Endodermal cell (in vitro differentiated cells): ENCODE measurements around the gene CCDC74A. TPM values are rescaled to one million over a fixed set of nuclear protein-coding genes. Genes with fewer than 3 reads are reported as not detected.

ENCODE experiments used
- DNase-seq: peaks from one replicate; pipeline ENCODE4 v3.0.0-alpha.2; 2017
- H3K27ac ChIP-seq: 2 replicates; pipeline ENCODE4 v1.5.1; 2013; ENCODE audit warnings: mild to moderate bottlenecking, low read depth, low read length, moderate library complexity
- H3K27me3 ChIP-seq: 2 replicates; pipeline ENCODE4 v1.6.1; 2013; ENCODE audit warnings: mild to moderate bottlenecking, low read length, moderate library complexity; ENCODE audit not compliant: insufficient read depth, control insufficient read depth, poor library complexity, severe bottlenecking
- H3K36me3 ChIP-seq: 2 replicates; pipeline ENCODE4 v1.7.0; 2013; ENCODE audit warnings: mild to moderate bottlenecking, low read length, moderate library complexity; ENCODE audit not compliant: control insufficient read depth, insufficient read depth
- H3K4me1 ChIP-seq: one replicate; pipeline ENCODE4 v1.7.0; 2013; ENCODE audit warnings: low read length; ENCODE audit not compliant: control insufficient read depth, insufficient read depth
- H3K4me3 ChIP-seq: 2 replicates; pipeline ENCODE4 v1.5.1; 2013; ENCODE audit warnings: mild to moderate bottlenecking, low read length, moderate library complexity
- H3K9ac ChIP-seq: 2 replicates; pipeline ENCODE4 v1.6.1; 2013; ENCODE audit warnings: mild to moderate bottlenecking, low read length, moderate library complexity; ENCODE audit not compliant: poor library complexity, severe bottlenecking; ENCODE audit errors: extremely low read depth
- H3K9me3 ChIP-seq: 2 replicates; pipeline ENCODE4 v1.6.1; 2013; ENCODE audit warnings: mild to moderate bottlenecking, low read length, moderate library complexity; ENCODE audit not compliant: control insufficient read depth
- H3K27ac Mint-ChIP-seq: 2 replicates; pipeline ENCODE4 v1.8.0; 2020; ENCODE audit warnings: mixed read lengths
- H3K27me3 Mint-ChIP-seq: 2 replicates; pipeline ENCODE4 v1.8.0; 2021; ENCODE audit warnings: mild to moderate bottlenecking, mixed read lengths; ENCODE audit not compliant: insufficient read depth
- H3K36me3 Mint-ChIP-seq: 2 replicates; pipeline ENCODE4 v1.8.0; 2020; ENCODE audit warnings: low read depth, mixed read lengths
- H3K4me1 Mint-ChIP-seq: 2 replicates; pipeline ENCODE4 v1.8.0; 2020; ENCODE audit warnings: mixed read lengths
- H3K4me3 Mint-ChIP-seq: 2 replicates; pipeline ENCODE4 v1.8.0; 2020; ENCODE audit warnings: mild to moderate bottlenecking, moderate library complexity, mixed read lengths
- H3K9me3 Mint-ChIP-seq: 2 replicates; pipeline ENCODE4 v1.8.0; 2020; ENCODE audit warnings: mild to moderate bottlenecking, mixed read lengths
- CTCF ChIP-seq: fragments of 200-600 bp; sonication (generic); conservative IDR thresholded peaks from 2 replicates; pipeline ENCODE4 v1.5.0; 2021; ENCODE audit warnings: antibody characterized with exemption, mild to moderate bottlenecking
- WGBS, 2 experiments: methylation state at CpG; one replicate each; pipeline versions ENCODE4 v1.1.5 to v1.1.7; 2013; ENCODE audit warnings: missing lambda C conversion rate in 2 of 2, mixed read lengths in 1 of 2; ENCODE audit not compliant: insufficient coverage in 1 of 2, insufficient read length in 1 of 2; 5-methylcytosine and 5-hydroxymethylcytosine counted together
- total RNA-seq, 2 donors: library from RNA; stranded (reverse); fragmentation: NEBNext Ultra II Directional in 1 of 2; extraction: Animal tissue kit (Norgen Biotek cat#: 25700) in 1 of 2; gene quantifications; 2 replicates in 1 of 2; 3 replicates in 1 of 2; pipeline ENCODE4 v1.2.1, GENCODE V29; 2021

Gene CCDC74A
- total RNA-seq, 2 donors from 2014 or later = 17.3 to 29.9 TPM

- H3K27ac Mint-ChIP-seq = no peak overlapping the region
- Histone ChIP-seq H3K4me3 (no peak overlapping the region), H3K36me3 (no peaks in the 10 kb centered on the region), H3K9me3 (no peaks in the 10 kb centered on the region), H3K4me1 (no peaks in the 10 kb centered on the region), H3K9ac (no peak overlapping the region), H3K27me3 (no peaks in the 10 kb centered on the region), H3K27ac (no peak overlapping the region)
- no peak for TF ChIP-seq CTCF
- peak; percentile 33 for DNase-seq
- no peaks in the 10 kb centered on the region for H3K4me1 Mint-ChIP-seq
- 94 to 96% methylated on average over 10 to 11 of the region's 11 CpGs for WGBS, 2 experiments
- H3K4me3 Mint-ChIP-seq = no peak overlapping the region
- H3K9me3 Mint-ChIP-seq = peaks cover 3% of the 10 kb centered on the region
- H3K27me3 Mint-ChIP-seq = peaks cover 5% of the 10 kb centered on the region
- H3K36me3 Mint-ChIP-seq = no peaks in the 10 kb centered on the region
Observed at GRCh38 chr2:131552871-131553270, 25.2 kb downstream of the CCDC74A start.

DNA sequence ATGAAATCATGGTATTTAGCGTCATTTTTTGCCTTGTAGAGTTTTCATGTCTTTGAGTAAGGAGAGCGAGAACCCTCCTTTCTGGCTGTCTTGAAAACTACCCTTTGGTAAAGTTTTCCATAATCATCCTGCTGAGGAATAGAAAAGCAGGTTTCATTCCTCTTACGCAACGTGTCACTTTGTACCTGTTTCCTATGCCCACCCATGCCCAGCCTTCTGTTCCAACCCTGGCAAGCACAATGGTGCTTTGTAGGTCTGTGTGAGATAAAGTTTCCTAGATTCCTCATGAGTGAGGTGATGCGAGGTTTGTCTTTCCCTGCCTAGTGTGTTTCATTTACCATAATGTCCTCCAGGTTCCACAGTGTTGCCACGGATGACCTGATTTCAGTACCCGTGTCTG, 29.3 kb downstream of the CCDC74A start:
- Mint-ChIP-seq H3K36me3 (no peaks in the 10 kb centered on the region), H3K27me3 (peaks cover 7% of the 10 kb centered on the region), H3K4me1 (no peaks in the 10 kb centered on the region), H3K9me3 (no peaks in the 10 kb centered on the region), H3K4me3 (no peak overlapping the region), H3K27ac (no peak overlapping the region)
- no peak for DNase-seq
- no peaks in the 10 kb centered on the region for H3K4me1 ChIP-seq
- H3K9me3 ChIP-seq = no peaks in the 10 kb centered on the region
- H3K4me3 ChIP-seq = no peak overlapping the region
- no peaks in the 10 kb centered on the region for H3K27me3 ChIP-seq
- no peak overlapping the region for H3K9ac ChIP-seq
- 93 to 95% methylated on average over 5 to 7 of the region's 7 CpGs for WGBS, 2 experiments
- H3K36me3 ChIP-seq = no peaks in the 10 kb centered on the region
- TF ChIP-seq CTCF = no peak
- no peak overlapping the region for H3K27ac ChIP-seq

- no peak overlapping the region for H3K4me3 Mint-ChIP-seq
- H3K9me3 ChIP-seq = no peaks in the 10 kb centered on the region
- H3K27ac ChIP-seq = no peak overlapping the region
- H3K27me3 ChIP-seq = no peaks in the 10 kb centered on the region
- WGBS, 2 experiments = 88 to 89% methylated on average over 4 to 5 of the region's 5 CpGs
- no peaks in the 10 kb centered on the region for H3K4me1 ChIP-seq
- DNase-seq = no peak
- H3K27ac Mint-ChIP-seq = no peak overlapping the region
- no peak overlapping the region for H3K4me3 ChIP-seq
- no peaks in the 10 kb centered on the region for H3K36me3 ChIP-seq
- no peaks in the 10 kb centered on the region for H3K36me3 Mint-ChIP-seq
- no peak for TF ChIP-seq CTCF
- H3K4me1 Mint-ChIP-seq = no peaks in the 10 kb centered on the region
- peaks cover 2% of the 10 kb centered on the region for H3K9me3 Mint-ChIP-seq
- no peak overlapping the region for H3K9ac ChIP-seq
- H3K27me3 Mint-ChIP-seq = peaks cover 5% of the 10 kb centered on the region
Observed at GRCh38 chr2:131557558-131558321, 30.1 kb downstream of the CCDC74A start.
